ENCODE data around the gene OGFR.

- TF ChIP-seq CTCF (IDR thresholded peaks at IDR 0.05; ENCODE audit: low read depth, low read length, poor library complexity, severe bottlenecking) (no peak), EZH2phosphoT487 (IDR thresholded peaks at IDR 0.05; ENCODE audit: borderline replicate concordance, low read length) (no peak)
Measured at GRCh38 chr20:62760856-62761758, 43.5 kb upstream of the OGFR start.

Data from DOHH2 (cell line).